PFSK-1 (cell line): ENCODE measurements around the gene SLC6A2. TPM values are rescaled to one million over a fixed set of nuclear protein-coding genes. Genes with fewer than 3 reads are reported as not detected.

ENCODE experiments used
- FOXP2 ChIP-seq: optimal IDR thresholded peaks from 2 replicates; pipeline ENCODE3; 2011; ENCODE audit warnings: borderline replicate concordance, control low read depth, inconsistent platforms; ENCODE audit not compliant: insufficient read depth; ENCODE audit errors: extremely low read length, extremely low read depth
- POLR2AphosphoS5 ChIP-seq: IDR thresholded peaks from 2 replicates; pipeline ENCODE4 v1.6.1; 2012; ENCODE audit warnings: low read depth, mild to moderate bottlenecking, control low read depth, low read length, moderate library complexity
- SIN3A ChIP-seq: IDR thresholded peaks from 2 replicates; pipeline ENCODE4 v1.6.1; 2012; ENCODE audit warnings: mild to moderate bottlenecking, low read length, moderate library complexity, borderline replicate concordance; ENCODE audit not compliant: insufficient read depth
- TAF1 ChIP-seq: IDR thresholded peaks from 2 replicates; pipeline ENCODE4 v1.6.1; 2012; ENCODE audit warnings: low read length, control low read depth, borderline replicate concordance; ENCODE audit not compliant: insufficient read depth
- polyA plus RNA-seq: library from polyadenylated mRNA; unstranded; fragments of >200 nt; gene quantifications from one replicate; pipeline ENCODE4 v1.2.1, GENCODE V29; 2012; ENCODE audit warnings: low read depth, missing spikeins; ENCODE audit not compliant: insufficient read length
- TF ChIP-seq, protein P1 (sequence below), 2 experiments: IDR thresholded peaks; 2 replicates each; pipeline versions ENCODE4 v1.6.1 to v1.8.0; 2011 to 2012; ENCODE audit warnings: low read depth in 2 of 2, low read length in 2 of 2, control low read depth in 1 of 2, inconsistent platforms in 1 of 2, mild to moderate bottlenecking in 1 of 2, moderate library complexity in 1 of 2; ENCODE audit not compliant: insufficient read depth in 1 of 2

The SLC6A2 gene
- polyA plus RNA-seq: not detected

DNA sequence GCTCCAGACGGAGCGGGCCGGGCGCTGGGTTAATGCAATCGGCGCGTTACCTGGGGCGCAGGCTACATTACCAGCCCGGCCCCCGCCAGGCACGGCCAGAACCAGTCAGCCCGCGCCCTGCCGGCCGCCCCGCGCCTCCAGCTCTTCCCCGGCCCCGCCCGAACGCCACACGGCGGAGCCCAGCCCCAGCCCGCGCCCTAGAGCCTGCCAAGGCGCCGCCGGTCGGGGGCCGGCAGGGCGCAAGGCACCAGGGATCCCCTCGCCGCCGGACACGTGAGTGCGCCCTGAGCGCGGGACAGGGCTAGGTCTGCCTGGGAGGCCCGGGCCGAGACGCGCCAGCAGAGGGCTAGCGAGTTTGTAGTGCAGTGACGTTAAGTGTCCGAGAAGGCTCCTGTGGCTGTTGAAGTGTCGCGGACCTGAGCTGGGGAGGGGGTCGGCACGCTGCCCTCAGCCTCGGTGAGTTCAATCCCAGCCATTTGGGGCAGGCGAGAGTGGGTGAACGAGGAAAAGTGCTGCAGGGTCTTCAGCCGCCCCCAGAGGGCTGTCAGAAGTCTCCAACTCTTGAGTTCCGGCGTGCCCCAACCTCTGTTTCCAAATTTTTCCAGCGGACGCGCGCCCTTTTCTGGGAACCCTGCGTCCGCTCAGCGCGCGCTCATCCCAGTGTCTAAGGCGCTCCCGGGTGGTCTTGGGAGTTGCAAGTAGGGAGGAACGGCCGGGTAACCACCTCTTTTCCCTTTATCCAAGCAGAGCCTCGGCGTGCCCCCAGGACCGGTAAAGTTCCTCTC is at the start of gene SLC6A2:
Gene SLC6A2 (plus strand): TSS at position 92 of the 785 bp plus-strand sequence. CDS start 707 bp downstream, outside the sequence.
- no peak for TF ChIP-seq TAF1
- no peak for TF ChIP-seq FOXP2
- TF ChIP-seq, protein P1, sequence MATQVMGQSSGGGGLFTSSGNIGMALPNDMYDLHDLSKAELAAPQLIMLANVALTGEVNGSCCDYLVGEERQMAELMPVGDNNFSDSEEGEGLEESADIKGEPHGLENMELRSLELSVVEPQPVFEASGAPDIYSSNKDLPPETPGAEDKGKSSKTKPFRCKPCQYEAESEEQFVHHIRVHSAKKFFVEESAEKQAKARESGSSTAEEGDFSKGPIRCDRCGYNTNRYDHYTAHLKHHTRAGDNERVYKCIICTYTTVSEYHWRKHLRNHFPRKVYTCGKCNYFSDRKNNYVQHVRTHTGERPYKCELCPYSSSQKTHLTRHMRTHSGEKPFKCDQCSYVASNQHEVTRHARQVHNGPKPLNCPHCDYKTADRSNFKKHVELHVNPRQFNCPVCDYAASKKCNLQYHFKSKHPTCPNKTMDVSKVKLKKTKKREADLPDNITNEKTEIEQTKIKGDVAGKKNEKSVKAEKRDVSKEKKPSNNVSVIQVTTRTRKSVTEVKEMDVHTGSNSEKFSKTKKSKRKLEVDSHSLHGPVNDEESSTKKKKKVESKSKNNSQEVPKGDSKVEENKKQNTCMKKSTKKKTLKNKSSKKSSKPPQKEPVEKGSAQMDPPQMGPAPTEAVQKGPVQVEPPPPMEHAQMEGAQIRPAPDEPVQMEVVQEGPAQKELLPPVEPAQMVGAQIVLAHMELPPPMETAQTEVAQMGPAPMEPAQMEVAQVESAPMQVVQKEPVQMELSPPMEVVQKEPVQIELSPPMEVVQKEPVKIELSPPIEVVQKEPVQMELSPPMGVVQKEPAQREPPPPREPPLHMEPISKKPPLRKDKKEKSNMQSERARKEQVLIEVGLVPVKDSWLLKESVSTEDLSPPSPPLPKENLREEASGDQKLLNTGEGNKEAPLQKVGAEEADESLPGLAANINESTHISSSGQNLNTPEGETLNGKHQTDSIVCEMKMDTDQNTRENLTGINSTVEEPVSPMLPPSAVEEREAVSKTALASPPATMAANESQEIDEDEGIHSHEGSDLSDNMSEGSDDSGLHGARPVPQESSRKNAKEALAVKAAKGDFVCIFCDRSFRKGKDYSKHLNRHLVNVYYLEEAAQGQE (IDR thresholded peaks at IDR 0.05; ENCODE audit: insufficient read depth in 1 of 2, low read depth in 2 of 2, low read length in 2 of 2): no peak
- TF ChIP-seq POLR2AphosphoS5: no peak
- TF ChIP-seq SIN3A: no peak

DNA sequence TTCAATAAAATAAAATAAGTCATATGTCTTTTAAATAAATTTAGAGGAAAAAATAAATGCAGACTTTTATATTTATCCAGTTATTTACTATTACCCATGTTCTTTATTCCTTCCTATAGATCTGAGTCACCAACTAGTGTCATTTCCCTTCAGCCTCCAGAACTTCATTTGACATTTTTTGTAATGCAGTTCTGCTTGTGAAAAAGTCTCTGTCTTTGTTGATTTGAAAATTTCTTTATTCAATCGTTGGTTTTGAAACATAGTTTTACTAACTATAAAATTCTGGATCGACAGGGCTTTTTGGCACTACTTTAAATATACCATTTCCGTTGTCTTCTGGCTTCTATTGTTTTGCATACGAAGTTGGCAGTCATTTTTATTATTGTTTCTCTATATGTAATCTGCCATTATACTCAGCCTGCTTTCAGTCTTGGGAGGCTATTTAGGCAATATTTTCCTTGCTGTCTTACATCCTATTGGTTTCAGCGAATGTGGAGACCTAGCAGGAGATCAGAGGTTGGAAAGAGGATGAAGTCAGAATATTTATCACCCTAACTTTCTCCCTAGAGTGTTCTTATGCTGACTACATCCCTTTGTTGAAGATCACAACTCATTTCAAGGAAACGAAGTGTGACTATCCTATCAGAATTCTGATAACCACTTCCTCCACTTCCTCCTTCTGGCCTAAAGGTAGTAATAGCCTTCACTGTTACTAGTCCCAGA is 42.0 kb upstream of the SLC6A2 start:
- TF ChIP-seq TAF1: no peak
- no peak for TF ChIP-seq SIN3A

DNA sequence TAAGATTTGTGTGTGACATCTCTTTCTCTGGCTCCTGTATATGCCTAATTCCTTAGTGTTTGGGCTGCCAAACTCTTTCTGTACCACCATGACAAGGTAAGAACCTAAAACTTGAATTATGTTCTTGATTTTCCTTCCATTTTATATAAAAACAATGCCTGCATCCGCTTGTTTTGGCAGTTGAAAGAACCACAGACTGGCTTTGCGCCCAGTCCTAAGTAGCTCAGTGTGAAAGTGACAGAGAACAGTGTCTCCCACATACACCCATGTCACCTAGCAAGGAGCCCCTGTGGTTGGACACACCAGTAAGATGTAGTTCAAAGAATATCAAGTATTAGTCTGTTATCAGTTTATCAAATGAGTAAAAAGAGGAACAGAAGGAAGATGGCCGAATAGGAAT is 40.7 kb upstream of the SLC6A2 start:
- TF ChIP-seq, protein P1 (IDR thresholded peaks at IDR 0.05; ENCODE audit: insufficient read depth in 1 of 2, low read depth in 2 of 2, low read length in 2 of 2): no peak
- TF ChIP-seq SIN3A (no peak), TAF1 (no peak), FOXP2 (no peak), POLR2AphosphoS5 (no peak)

DNA sequence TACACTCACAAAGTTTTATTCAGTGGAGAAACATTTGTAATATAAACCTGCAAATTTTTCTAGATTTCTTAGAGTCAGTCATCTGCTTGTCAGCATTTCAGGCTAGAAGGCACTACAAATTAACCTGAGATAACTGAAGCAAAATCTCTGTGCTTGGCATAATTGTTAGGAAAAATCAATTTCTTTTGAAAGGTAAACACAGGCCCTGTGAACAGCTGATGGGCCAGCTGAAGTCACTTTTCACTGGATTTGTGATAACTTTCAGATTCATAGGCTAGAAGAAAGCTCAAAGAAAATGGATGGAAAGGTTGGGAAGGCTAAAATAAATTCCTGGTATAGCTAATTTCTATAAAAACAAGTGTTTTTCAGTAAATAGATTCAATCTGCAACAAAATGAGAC is 34.0 kb upstream of the SLC6A2 start:
- no peak for TF ChIP-seq TAF1
- TF ChIP-seq, protein P1 (IDR thresholded peaks at IDR 0.05; ENCODE audit: insufficient read depth in 1 of 2, low read depth in 2 of 2, low read length in 2 of 2): no peak
- no peak for TF ChIP-seq SIN3A
- no peak for TF ChIP-seq FOXP2
- no peak for TF ChIP-seq POLR2AphosphoS5

DNA sequence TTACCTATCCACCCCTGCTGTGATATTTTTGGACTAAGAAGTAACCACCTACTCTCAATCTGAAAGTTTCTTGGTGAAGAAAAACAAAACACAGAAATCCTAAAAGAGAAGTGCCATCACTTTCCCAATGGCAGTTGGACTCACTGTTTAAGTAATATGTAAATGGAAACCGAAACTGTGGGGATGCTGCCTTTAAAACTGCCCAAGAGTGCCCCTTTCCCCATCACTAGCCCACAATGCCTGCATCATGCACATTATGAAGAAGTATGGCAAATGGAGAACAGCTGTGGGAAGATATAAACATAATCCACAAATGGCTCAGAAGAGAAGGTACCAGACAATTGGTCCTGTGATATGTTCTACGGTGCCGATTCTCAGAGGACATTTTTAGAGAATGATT is 33.5 kb upstream of the SLC6A2 start:
- TF ChIP-seq POLR2AphosphoS5 (no peak), FOXP2 (no peak)

DNA sequence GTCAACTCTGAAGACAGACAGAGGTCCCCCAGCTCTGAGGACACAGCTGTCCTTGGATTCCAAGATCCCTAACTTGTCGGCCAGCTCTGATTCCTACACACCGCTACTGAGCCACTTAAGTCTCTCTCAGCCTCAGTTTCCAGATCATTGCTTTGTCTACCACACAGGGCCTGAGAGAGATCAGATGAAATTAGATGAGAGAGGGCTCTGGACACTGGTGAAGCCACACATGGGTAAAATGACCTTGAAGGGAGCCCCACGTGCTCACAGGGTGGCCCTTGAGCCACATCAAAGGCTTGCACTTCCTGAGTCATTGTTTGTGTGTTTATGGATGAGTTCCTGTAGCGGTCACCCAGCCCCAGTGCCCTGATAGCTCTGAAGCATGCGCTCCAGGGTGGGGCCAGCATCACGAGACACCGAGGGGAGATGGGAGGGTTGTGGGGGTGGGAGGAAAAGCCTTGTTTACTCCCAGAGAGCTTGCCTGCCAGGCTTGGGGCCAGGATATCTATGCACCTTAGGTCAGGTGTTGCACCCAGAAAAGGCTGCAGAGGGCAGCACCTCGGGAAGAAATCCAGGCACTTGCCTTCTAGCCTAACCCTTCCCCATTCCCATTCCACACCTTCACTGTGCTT is 32.7 kb upstream of the SLC6A2 start:
- TF ChIP-seq TAF1: no peak
- no peak for TF ChIP-seq SIN3A
- no peak for TF ChIP-seq FOXP2
- TF ChIP-seq, protein P1 (IDR thresholded peaks at IDR 0.05; ENCODE audit: insufficient read depth in 1 of 2, low read depth in 2 of 2, low read length in 2 of 2): no peak
- TF ChIP-seq POLR2AphosphoS5: no peak
